RWPE1 (cell line): Measurements from ENCODE around the gene SPRR2G.
"Not testable (repeated sequence)": the region's sequence is repeated elsewhere in the genome, so short reads cannot be mapped to it uniquely, and the experiment has no call there.

Experiments
- CTCF ChIA-PET: fragments of 350-600 bp; sonication (Branson Sonifier 250); formaldehyde crosslinking; extraction: SDS; loops from one replicate; lab custom pipeline; 2021; lab: Yijun Ruan, JAX
- POLR2A ChIA-PET: fragments of 400-600 bp; formaldehyde crosslinking; extraction: SDS; loops from one replicate; lab custom pipeline; 2020; ENCODE audit warnings: antibody characterized with exemption; ENCODE audit not compliant: low non-redundant PET; lab: Yijun Ruan, JAX
- DNase-seq: peaks from one replicate; pipeline ENCODE4 v3.0.0; 2012; ENCODE audit warnings: low spot score
- H3K27ac ChIP-seq: fragments of 450-650 bp; 2 replicates; pipeline ENCODE4 v1.5.1; 2017
- TF ChIP-seq, protein P1 (sequence below): fragments of 450-650 bp; conservative IDR thresholded peaks from 2 replicates; pipeline ENCODE4 v1.5.1; 2017; ENCODE audit warnings: low read depth, mild to moderate bottlenecking

Gene SPRR2G

DNA sequence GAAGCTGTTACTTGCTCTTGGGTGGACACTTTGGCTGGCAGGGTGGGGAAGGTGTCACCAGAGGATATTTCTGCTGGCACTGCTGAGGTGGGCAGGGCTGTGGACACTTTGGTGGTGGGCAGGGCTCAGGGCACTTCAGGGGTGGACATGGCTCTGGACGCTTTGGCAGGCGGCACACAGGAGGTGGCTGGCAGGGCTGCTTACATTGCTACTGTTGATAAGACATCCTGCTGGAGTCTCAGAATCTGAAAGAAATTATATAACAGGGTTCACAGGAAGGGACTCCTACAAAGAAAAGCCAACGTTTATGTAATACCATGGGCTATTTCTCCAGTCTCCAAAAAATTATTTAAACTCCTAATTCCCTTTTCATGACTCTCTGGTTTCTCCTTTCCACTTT, 10.2 kb downstream of the SPRR2G start:
- TF ChIP-seq, protein P1, sequence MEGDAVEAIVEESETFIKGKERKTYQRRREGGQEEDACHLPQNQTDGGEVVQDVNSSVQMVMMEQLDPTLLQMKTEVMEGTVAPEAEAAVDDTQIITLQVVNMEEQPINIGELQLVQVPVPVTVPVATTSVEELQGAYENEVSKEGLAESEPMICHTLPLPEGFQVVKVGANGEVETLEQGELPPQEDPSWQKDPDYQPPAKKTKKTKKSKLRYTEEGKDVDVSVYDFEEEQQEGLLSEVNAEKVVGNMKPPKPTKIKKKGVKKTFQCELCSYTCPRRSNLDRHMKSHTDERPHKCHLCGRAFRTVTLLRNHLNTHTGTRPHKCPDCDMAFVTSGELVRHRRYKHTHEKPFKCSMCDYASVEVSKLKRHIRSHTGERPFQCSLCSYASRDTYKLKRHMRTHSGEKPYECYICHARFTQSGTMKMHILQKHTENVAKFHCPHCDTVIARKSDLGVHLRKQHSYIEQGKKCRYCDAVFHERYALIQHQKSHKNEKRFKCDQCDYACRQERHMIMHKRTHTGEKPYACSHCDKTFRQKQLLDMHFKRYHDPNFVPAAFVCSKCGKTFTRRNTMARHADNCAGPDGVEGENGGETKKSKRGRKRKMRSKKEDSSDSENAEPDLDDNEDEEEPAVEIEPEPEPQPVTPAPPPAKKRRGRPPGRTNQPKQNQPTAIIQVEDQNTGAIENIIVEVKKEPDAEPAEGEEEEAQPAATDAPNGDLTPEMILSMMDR, result no peak
- no peak overlapping the region for H3K27ac ChIP-seq
- ChIA-PET POLR2A (no interaction called here), CTCF (no interaction called here)
- no peak for DNase-seq

DNA sequence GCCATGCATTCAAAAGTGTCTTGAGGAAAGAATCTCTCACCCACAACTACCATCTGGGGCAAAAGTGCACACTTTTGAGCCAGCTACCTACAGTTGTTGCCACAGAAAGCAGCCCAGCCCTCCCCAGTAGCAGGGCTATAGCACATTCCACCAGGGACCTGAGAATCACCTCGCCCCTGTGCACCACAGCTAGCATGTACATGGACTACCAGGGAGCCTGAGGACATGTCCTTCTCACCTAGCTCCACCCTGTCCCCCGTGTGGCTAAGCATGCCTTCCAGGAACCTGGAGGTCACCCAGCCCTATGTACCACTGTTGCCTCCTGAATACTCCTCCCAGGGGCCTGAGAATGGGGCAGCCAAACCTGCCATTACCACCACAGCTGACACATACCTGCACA, 16.9 kb downstream of the SPRR2G start:
- DNase-seq, result no peak
- POLR2A ChIA-PET, result no interaction called here

DNA sequence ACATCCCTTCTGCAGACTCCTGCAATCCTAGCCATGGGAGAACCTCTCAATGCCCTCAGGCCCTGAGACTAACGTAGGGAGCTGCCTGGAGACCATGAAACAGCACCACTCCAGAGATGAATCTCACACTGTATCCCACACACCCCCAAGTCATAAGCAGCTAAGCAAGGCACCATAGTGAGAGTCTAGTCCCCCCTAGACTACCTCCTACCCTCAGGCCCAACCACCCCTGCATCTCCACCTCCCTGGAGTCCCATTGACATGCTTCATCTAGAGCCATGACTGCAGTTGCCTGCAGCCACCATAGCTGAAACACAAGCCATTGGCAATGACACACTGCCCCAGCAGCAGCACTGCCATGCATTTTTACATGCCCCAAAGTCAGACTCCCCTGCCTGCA, 17.4 kb downstream of the SPRR2G start:
- POLR2A ChIA-PET, result no interaction called here
- no peak overlapping the region for H3K27ac ChIP-seq
- CTCF ChIA-PET, result no interaction called here
- no peak for DNase-seq
- TF ChIP-seq, protein P1, result no peak

More for the DNA sequence above, 16.9 kb downstream of the SPRR2G start:
- TF ChIP-seq, protein P1, result no peak
- H3K27ac ChIP-seq, result no peak overlapping the region
- CTCF ChIA-PET, result no interaction called here

DNA sequence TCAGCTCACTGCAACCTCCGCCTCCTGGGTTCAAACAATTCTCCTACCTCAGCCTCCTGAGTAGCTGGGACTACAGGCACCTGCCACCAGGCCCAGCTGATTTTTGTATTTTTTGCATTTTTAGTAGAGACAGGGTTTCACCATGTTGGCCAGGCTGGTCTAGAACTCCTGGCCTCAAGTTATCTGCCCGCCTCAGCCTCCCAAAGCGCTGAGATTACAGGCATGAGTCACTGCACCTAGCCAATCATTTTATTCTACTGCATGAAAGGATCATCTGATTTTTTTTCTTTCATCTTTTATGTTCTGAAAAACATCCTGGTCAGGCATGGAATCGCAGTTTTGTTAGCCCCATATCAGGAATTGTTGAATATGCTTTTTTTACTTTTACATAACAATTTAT, 22.0 kb downstream of the SPRR2G start:
- H3K27ac ChIP-seq, CTCF ChIA-PET, POLR2A ChIA-PET, DNase-seq: not testable (repeated sequence)

DNA sequence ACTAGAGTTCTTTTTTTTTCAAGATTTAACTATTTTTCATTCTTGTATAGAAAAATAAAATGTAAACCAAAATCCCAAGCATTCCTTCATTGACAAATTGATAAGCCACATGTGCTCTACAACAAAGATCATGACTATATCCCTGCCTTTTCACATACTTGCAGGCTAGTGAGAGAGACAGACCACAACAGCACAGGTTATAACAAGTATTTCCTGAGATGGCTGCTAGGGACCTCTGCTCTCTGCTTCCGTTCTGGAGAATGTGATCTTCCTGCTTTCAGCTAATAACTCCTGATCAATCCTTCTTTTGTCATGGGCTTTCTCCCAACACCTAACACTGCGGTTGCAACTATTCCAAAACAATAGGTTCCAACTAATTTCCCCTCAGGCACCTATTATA, 23.4 kb downstream of the SPRR2G start:
- TF ChIP-seq, protein P1, result no peak
- no peak overlapping the region for H3K27ac ChIP-seq
- CTCF ChIA-PET, result no interaction called here
- POLR2A ChIA-PET, result no interaction called here
- DNase-seq, result no peak

DNA sequence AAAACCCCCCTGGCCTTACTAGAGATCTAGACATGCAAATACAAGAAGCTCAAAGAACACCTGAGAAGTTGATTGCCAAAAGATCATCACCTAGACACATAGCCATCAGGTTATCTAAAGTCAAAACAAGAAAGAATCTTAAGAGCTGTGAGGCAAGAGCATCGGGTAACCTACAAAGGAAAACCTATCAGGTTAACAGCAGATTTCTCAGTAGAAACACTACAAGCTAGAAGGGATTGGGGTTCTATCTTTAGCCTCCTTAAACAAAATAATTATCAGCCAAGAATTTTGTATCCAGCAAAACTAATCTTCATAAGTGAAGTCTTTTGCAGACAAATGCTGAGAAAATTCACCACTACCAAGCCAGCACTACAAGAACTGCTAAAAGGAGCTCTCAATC, 25.2 kb downstream of the SPRR2G start:
- no peak for DNase-seq
- CTCF ChIA-PET, result interaction anchor here (0.6 kb wide), 2 partner anchors 58 to 66 kb away, joined by 3 read pairs; no protein-coding TSS in a partner anchor
- H3K27ac ChIP-seq, result no peak overlapping the region
- TF ChIP-seq, protein P1, result no peak
- POLR2A ChIA-PET, result no interaction called here

DNA sequence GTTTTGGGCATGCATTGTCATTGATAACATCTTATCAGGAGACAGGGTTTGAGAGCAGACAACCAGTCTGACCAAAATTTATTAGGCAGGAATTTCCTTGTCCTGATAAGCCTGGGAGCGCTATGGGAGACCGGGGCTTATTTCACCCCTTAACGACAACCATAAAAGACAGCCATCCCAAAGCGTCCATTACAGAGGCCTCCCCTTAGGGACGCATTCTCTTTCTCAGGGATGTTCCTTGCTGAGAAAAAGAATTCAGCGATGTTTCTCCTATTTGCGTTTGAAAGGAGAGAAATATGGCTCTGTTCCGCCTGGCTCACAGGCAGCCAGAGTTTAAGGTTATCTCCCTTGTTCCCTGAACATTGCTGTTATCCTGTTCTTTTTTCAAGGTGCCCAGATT, 26.9 kb downstream of the SPRR2G start:
- CTCF ChIA-PET, H3K27ac ChIP-seq, POLR2A ChIA-PET, DNase-seq: not testable (repeated sequence)
